Thyroid gland (tissue), 4 donors: Measurements from ENCODE around the gene PAK5.

ENCODE experiments used
- POLR2A ChIP-seq, 2 donors: fragments of 450-650 bp; IDR thresholded peaks; one replicate each; pipeline ENCODE4 v1.6.1; 2017; ENCODE audit warnings: antibody characterized with exemption in 2 of 2, mild to moderate bottlenecking in 2 of 2, moderate library complexity in 1 of 2
- TF ChIP-seq, protein P1 (sequence below), 6 experiments: fragments of 200-600 bp in 3 of 6; fragments of 450-650 bp in 3 of 6; sonication (generic) in 3 of 6; IDR thresholded peaks; one replicate each; pipeline ENCODE4 v1.5.1; 2016 to 2019; ENCODE audit warnings: antibody characterized with exemption in 6 of 6, mild to moderate bottlenecking in 2 of 6, inconsistent platforms in 1 of 6, moderate library complexity in 1 of 6

DNA sequence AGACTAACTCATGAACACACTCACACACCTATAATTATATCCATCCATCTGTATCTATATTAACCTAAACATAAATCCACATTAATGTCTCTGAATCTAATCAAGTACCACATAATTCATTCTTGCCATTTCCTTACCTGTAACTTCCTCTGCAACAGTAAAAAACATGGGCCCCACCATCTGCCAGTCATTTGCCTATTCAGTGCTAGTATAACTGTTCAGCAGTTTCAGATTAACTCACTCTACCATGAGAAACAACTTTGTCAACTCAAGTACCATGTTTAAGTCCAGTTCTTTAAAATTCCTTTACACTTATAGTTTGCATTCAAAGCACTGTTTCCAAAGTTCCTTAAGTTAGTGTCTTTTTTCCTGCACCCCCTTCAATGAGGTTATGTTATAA is 255.7 kb downstream of the PAK5 start:
- TF ChIP-seq POLR2A (IDR thresholded peaks at IDR 0.05): no peak
- TF ChIP-seq, protein P1, sequence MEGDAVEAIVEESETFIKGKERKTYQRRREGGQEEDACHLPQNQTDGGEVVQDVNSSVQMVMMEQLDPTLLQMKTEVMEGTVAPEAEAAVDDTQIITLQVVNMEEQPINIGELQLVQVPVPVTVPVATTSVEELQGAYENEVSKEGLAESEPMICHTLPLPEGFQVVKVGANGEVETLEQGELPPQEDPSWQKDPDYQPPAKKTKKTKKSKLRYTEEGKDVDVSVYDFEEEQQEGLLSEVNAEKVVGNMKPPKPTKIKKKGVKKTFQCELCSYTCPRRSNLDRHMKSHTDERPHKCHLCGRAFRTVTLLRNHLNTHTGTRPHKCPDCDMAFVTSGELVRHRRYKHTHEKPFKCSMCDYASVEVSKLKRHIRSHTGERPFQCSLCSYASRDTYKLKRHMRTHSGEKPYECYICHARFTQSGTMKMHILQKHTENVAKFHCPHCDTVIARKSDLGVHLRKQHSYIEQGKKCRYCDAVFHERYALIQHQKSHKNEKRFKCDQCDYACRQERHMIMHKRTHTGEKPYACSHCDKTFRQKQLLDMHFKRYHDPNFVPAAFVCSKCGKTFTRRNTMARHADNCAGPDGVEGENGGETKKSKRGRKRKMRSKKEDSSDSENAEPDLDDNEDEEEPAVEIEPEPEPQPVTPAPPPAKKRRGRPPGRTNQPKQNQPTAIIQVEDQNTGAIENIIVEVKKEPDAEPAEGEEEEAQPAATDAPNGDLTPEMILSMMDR (IDR thresholded peaks at IDR 0.05): no peak
